Hepatocyte (in vitro differentiated cells): ENCODE measurements around the gene NUP58. TPM values are rescaled to one million over a fixed set of nuclear protein-coding genes. Genes with fewer than 3 reads are reported as not detected.

Experiments
- DNase-seq: peaks from one replicate; pipeline ENCODE4 v3.0.0-alpha.2; 2016; ENCODE audit warnings: low spot score
- H2AFZ ChIP-seq: fragments of 200-600 bp; sonication (generic); 2 replicates; pipeline ENCODE4 v1.6.0; 2016; ENCODE audit warnings: antibody characterized with exemption, mild to moderate bottlenecking
- H3K27ac ChIP-seq: fragments of 200-600 bp; sonication (generic); 2 replicates; pipeline ENCODE4 v1.5.1; 2016; ENCODE audit warnings: mild to moderate bottlenecking
- H3K27me3 ChIP-seq: fragments of 200-600 bp; sonication (generic); 2 replicates; pipeline ENCODE4 v1.6.1; 2016
- H3K36me3 ChIP-seq: fragments of 200-600 bp; sonication (generic); replicated peaks from 2 replicates; pipeline ENCODE4 v1.5.1; 2016; ENCODE audit warnings: low read depth; ENCODE audit not compliant: insufficient read depth
- H3K4me1 ChIP-seq: fragments of 200-600 bp; sonication (generic); 2 replicates; pipeline ENCODE4 v1.5.1; 2016; ENCODE audit warnings: mild to moderate bottlenecking, moderate library complexity; ENCODE audit not compliant: insufficient read depth
- H3K4me2 ChIP-seq: fragments of 200-600 bp; sonication (generic); 2 replicates; pipeline ENCODE4 v1.6.0; 2016
- H3K4me3 ChIP-seq: fragments of 200-600 bp; sonication (generic); 2 replicates; pipeline ENCODE4 v1.5.1; 2016; ENCODE audit warnings: mild to moderate bottlenecking
- H3K79me2 ChIP-seq: fragments of 200-600 bp; sonication (generic); 2 replicates; pipeline ENCODE4 v1.6.0; 2017; ENCODE audit warnings: mild to moderate bottlenecking
- H3K9me2 ChIP-seq: fragments of 200-600 bp; sonication (generic); replicated peaks from 2 replicates; pipeline ENCODE4 v1.6.0; 2017; ENCODE audit warnings: mild to moderate bottlenecking; ENCODE audit not compliant: insufficient read depth
- H3K9me3 ChIP-seq: fragments of 200-600 bp; sonication (generic); 2 replicates; pipeline ENCODE4 v1.5.1; 2016; ENCODE audit warnings: low read depth, mild to moderate bottlenecking
- H4K20me1 ChIP-seq: fragments of 200-600 bp; sonication (generic); 2 replicates; pipeline ENCODE4 v1.6.0; 2016; ENCODE audit warnings: mild to moderate bottlenecking; ENCODE audit not compliant: insufficient read depth, poor library complexity, severe bottlenecking
- EZH2 ChIP-seq: fragments of 200-600 bp; sonication (generic); IDR thresholded peaks from 2 replicates; pipeline ENCODE4 v1.6.1; 2016; ENCODE audit warnings: antibody characterized with exemption, mild to moderate bottlenecking, borderline replicate concordance
- EZH2phosphoT487 ChIP-seq: fragments of 200-600 bp; sonication (generic); IDR thresholded peaks from one replicate; pipeline ENCODE4 v1.6.1; 2018; ENCODE audit warnings: antibody characterized with exemption, mild to moderate bottlenecking, low read depth, moderate library complexity; ENCODE audit not compliant: unreplicated experiment, severe bottlenecking
- WGBS: methylation state at CpG from one replicate; pipeline ENCODE4 v1.1.6; 2016; ENCODE audit warnings: low lambda C conversion rate; ENCODE audit errors: missing lambda C conversion rate; 5-methylcytosine and 5-hydroxymethylcytosine counted together
- polyA plus RNA-seq: library from polyadenylated mRNA; unstranded; fragments of >200 nt; fragmentation: Nextera tagmentation; extraction: Ambion mirVana; gene quantifications from 2 replicates; pipeline ENCODE4 v1.2.1, GENCODE V29; 2016
- total RNA-seq: library from RNA; depleted of rRNA; stranded (reverse); fragments of >200 nt; gene quantifications from 2 replicates; pipeline ENCODE4 v1.2.3, GENCODE V29; 2014
- TF ChIP-seq, protein P1 (sequence below): fragments of 200-600 bp; sonication (generic); IDR thresholded peaks from 2 replicates; pipeline ENCODE4 v1.5.1; 2016; ENCODE audit warnings: antibody characterized with exemption, mild to moderate bottlenecking; ENCODE audit not compliant: poor library complexity

NUP58 gene
- total and polyA plus RNA-seq, 2 experiments from 2014 or later: 16.0 to 61.3 TPM

DNA sequence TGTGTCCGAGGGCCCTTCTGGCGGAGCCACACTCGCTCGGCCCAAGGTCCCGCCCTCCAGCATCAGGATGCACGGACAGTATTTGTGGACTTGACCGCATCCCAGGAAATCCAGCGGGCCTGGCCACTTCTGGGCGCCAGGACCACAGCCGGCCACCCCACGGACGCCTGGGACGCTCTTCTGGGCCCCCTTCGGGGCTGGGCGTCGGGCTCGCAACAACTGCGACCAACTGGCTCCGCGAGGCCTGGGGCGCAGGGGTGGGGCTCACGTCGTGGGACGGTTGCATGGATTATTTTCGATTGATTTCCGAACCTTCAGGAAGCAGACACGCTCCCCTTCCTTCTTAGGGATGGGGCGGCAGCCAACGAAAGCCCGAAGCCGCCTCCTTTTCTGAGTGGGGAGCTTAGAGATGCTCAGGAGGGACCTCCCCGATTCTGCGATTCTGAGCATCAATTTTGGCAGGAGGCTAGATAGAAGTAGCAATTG is 521 bp upstream of the NUP58 start:
- whole genome bisulfite sequencing: 89% methylated on average over 33 of the region's 33 CpGs
- no peak for TF ChIP-seq EZH2phosphoT487
- TF ChIP-seq, protein P1, sequence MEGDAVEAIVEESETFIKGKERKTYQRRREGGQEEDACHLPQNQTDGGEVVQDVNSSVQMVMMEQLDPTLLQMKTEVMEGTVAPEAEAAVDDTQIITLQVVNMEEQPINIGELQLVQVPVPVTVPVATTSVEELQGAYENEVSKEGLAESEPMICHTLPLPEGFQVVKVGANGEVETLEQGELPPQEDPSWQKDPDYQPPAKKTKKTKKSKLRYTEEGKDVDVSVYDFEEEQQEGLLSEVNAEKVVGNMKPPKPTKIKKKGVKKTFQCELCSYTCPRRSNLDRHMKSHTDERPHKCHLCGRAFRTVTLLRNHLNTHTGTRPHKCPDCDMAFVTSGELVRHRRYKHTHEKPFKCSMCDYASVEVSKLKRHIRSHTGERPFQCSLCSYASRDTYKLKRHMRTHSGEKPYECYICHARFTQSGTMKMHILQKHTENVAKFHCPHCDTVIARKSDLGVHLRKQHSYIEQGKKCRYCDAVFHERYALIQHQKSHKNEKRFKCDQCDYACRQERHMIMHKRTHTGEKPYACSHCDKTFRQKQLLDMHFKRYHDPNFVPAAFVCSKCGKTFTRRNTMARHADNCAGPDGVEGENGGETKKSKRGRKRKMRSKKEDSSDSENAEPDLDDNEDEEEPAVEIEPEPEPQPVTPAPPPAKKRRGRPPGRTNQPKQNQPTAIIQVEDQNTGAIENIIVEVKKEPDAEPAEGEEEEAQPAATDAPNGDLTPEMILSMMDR: no peak
- no peak for TF ChIP-seq EZH2
- no peaks in the 10 kb centered on the region for H3K9me2 ChIP-seq
- DNase-seq: no peak
- peak overlapping the region; percentile 73 for H3K4me2 ChIP-seq
- H3K27ac ChIP-seq: peak overlapping the region; percentile 95
- peaks cover 17% of the 10 kb centered on the region for H3K4me1 ChIP-seq
- no peak overlapping the region for H3K4me3 ChIP-seq
- peaks cover 29% of the 10 kb centered on the region for H3K27me3 ChIP-seq
- peaks cover 20% of the 10 kb centered on the region for H4K20me1 ChIP-seq
- no peaks in the 10 kb centered on the region for H3K36me3 ChIP-seq
- H2AFZ ChIP-seq: peak overlapping the region; percentile 98
- peaks cover 41% of the 10 kb centered on the region for H3K79me2 ChIP-seq
- H3K9me3 ChIP-seq: no peaks in the 10 kb centered on the region

DNA sequence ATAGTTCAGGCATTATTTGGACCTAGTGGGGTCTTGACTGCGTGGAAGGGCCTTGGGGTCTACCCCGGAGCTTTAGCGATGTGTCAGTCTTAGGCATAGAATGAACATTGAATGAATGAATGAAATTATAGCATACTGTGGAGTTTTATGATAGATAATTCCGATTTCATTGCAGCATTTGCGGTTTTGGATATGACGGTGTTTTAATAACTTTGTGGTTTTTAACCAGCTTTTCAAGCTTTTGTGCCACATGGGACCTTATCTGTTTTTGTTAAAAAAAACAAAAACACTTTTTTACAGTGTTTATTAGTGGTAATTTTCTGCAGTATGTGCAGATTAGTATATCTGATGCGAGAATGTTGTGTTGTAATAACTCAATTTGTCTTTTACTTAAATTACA is 696 bp downstream of the NUP58 start:
- DNase-seq: no peak
- Histone ChIP-seq H4K20me1 (peaks cover 29% of the 10 kb centered on the region), H3K27me3 (peaks cover 18% of the 10 kb centered on the region), H3K4me2 (peak overlapping the region; percentile 79), H3K27ac (peak overlapping the region; percentile 95), H3K4me3 (peak overlapping the region; percentile 61), H3K9me3 (no peaks in the 10 kb centered on the region), H3K4me1 (peaks cover 22% of the 10 kb centered on the region), H3K79me2 (peaks cover 53% of the 10 kb centered on the region), H3K9me2 (no peaks in the 10 kb centered on the region), H2AFZ (peak overlapping the region; percentile 36), H3K36me3 (no peaks in the 10 kb centered on the region)
- no peak for TF ChIP-seq EZH2
- no peak for TF ChIP-seq EZH2phosphoT487
- TF ChIP-seq, protein P1: no peak
- 8% methylated on average over 7 of the region's 7 CpGs for WGBS

DNA sequence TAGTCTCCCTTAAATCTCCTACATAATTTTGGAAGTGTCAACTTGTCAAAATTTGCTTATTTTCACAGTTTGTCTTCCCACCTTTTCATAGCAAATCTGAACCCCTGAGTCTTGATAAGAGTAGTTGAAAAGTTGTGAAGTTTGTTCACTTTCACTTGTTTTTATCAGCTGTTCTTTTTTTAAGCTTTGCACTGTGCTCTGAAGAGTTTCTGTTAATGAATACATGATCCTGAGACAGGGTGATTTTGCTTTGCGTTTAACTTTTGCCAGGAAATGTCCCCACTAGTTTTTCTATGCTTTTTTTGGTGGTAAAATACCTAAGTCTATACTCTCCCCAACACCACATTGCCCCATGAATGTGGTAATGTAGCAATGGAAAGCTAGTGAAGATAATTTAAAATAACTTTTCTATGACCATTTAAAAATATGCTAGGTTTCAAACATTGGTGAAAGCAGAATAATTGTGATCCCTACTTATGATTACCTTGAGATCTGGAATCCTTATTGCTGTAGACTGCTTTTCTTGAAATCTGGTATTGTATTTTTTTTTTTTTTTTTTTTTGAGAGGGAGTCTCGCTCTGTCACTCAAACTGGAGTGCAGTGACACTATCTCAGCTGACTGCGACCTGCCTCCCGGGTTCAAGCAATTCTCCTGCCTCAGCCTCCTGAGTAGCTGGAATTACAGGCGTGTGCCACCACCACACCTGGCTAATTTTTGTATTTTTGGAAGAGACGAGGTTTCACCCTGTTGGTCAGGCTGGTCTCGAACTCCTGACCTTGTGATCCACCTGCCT is 5.4 kb downstream of the NUP58 start:
- no peaks in the 10 kb centered on the region for H3K9me3 ChIP-seq
- H4K20me1 ChIP-seq: peaks cover 29% of the 10 kb centered on the region
- H2AFZ ChIP-seq: no peak overlapping the region
- no peak for DNase-seq
- peaks cover 18% of the 10 kb centered on the region for H3K4me1 ChIP-seq
- no peaks in the 10 kb centered on the region for H3K9me2 ChIP-seq
- peak overlapping the region; percentile 45 for H3K4me2 ChIP-seq
- H3K4me3 ChIP-seq: no peak overlapping the region
- WGBS: 88% methylated on average over 7 of the region's 7 CpGs
- H3K36me3 ChIP-seq: no peaks in the 10 kb centered on the region
- TF ChIP-seq EZH2phosphoT487 (no peak), EZH2 (no peak)
- TF ChIP-seq, protein P1: no peak
- H3K27me3 ChIP-seq: no peaks in the 10 kb centered on the region
- H3K27ac ChIP-seq: no peak overlapping the region
- H3K79me2 ChIP-seq: peaks cover 87% of the 10 kb centered on the region
